Measurements from ENCODE around the gene PLLP. TPM values are rescaled to one million over a fixed set of nuclear protein-coding genes. Genes with fewer than 3 reads are reported as not detected.

PLLP gene
- polyA plus RNA-seq, 1 donor from 2014 or later = 1.1 TPM

DNA sequence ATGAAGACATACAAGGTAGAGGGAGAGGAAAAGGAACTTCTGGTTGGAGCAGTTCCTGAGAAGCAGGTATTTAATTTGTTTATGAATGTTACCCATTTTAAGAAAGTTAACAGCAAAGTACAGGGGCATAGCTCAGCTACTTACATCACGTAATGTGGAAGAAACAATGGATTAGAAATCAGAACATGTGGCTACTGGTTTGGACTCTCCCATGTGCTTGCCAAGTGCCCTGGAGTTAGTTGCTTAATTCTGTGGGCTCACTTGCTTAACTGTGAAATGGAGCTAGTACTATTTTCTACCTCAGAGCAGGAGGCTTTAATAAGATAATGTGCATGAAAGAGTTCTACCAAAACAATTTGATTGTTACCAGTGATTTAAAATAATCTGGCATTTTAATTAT is 71.0 kb downstream of the PLLP start:
- Mint-ChIP-seq H3K9me3 (peaks cover 1 to 19% (median 13%) of the 10 kb centered on the region in 3 donors), H3K4me3 (no peak overlapping the region), H3K36me3 (peaks cover 39% of the 10 kb centered on the region), H3K4me1 (no peaks in the 10 kb centered on the region), H3K27me3 (no peaks in the 10 kb centered on the region), H3K27ac (no peak overlapping the region)

DNA sequence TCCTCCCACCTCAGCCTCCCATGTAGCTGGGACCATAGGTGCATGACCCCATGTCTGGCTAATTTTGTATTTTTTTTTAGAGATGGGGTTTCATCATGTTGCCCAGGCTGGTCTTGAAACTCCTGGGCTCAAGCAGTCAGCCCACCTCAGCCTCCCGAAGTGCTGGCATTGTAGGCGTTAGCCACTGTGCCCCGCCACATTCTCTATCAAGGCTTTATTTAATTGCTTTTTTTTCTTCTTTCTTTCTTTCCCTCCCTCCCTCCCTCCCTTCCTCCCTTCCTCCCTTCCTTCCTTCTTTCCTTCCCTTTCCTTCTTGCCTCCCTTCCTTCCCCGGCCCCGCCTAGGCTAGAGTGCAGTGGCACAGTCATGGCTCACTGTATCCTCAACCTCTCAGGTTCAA is 74.7 kb downstream of the PLLP start:
- peaks cover 18% of the 10 kb centered on the region for H3K36me3 Mint-ChIP-seq
- no peak overlapping the region for H3K4me3 Mint-ChIP-seq
- no peak overlapping the region for H3K27ac Mint-ChIP-seq
- H3K9me3 Mint-ChIP-seq = peaks cover 0 to under 1% (median 0%) of the 10 kb centered on the region in 3 donors
- H3K4me1 Mint-ChIP-seq = no peaks in the 10 kb centered on the region
- H3K27me3 Mint-ChIP-seq = no peaks in the 10 kb centered on the region

DNA sequence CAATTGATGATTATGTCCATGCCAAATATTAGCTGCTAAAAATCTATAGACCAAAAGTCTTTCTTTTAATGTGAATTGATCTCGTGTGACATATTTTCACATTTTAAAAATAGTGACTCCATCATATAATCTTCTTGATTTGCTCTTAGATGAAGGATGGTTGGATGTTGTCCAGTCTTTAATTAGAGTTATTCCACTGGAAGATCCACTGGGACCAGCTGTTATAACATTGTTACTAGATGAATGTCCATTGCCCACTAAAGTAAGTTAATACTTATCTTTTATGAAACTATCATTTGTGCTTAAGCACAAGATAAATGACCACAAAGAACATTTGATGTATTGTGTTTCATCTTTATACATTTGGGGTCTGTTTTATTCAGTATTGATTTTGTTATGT is 75.5 kb downstream of the PLLP start:
- H3K36me3 Mint-ChIP-seq = peaks cover 11% of the 10 kb centered on the region

More for the DNA sequence above, 75.5 kb downstream of the PLLP start:
- Mint-ChIP-seq H3K4me1 (no peaks in the 10 kb centered on the region), H3K27ac (no peak overlapping the region), H3K27me3 (no peaks in the 10 kb centered on the region), H3K9me3 (no peaks in the 10 kb centered on the region), H3K4me3 (no peak overlapping the region)

Other genes with a start within 250 kb of the PLLP start
- gene CPNE2, start 192.1 kb downstream of the PLLP start, polyA plus RNA-seq = 2.0 TPM
- gene PSME3IP1, start 98.6 kb downstream of the PLLP start, polyA plus RNA-seq = 91.6 TPM
- 38.2 TPM for gene RSPRY1, start 98.3 kb downstream of the PLLP start, polyA plus RNA-seq
- 108 TPM for gene ARL2BP, start 39.4 kb downstream of the PLLP start, polyA plus RNA-seq
- 0.20 TPM for gene CCL22, start 74.1 kb upstream of the PLLP start, polyA plus RNA-seq
- gene CX3CL1, start 87.8 kb upstream of the PLLP start, polyA plus RNA-seq = not detected
- gene CCL17, start 120.1 kb upstream of the PLLP start, polyA plus RNA-seq = not detected
- gene CIAPIN1, start 162.7 kb upstream of the PLLP start, polyA plus RNA-seq = 41.2 TPM
- gene COQ9, start 162.8 kb upstream of the PLLP start, polyA plus RNA-seq = 25.6 TPM
- gene POLR2C, start 178.0 kb upstream of the PLLP start, polyA plus RNA-seq = 28.3 TPM
- 0.46 TPM for gene DOK4, start 201.8 kb upstream of the PLLP start, polyA plus RNA-seq

All from IgD-negative memory B cell (primary cell).